ENCODE measurements around the gene KIF3B.
"Not testable (repeated sequence)": the region's sequence is repeated elsewhere in the genome, so short reads cannot be mapped to it uniquely, and the experiment has no call there.

DNA sequence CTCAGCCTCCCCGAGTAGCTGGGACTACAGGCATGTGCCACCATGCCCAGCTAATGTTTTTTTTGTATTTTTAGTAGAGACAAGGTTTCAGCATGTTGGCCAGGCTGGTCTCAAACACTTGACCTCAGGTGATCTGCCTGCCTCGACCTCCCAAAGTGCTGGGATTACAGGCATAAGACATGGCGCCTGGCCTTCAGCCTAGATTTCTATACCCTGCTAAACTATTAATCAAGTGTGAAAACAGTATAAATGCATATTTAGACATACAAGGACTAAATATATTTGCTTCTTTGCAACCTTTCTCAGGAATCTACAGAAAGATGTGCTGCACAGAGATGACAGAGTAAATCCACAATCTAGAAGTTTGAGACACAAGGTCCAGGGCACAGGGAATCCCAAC, 2.3 kb upstream of the KIF3B start:
- TF ChIP-seq, protein P1, sequence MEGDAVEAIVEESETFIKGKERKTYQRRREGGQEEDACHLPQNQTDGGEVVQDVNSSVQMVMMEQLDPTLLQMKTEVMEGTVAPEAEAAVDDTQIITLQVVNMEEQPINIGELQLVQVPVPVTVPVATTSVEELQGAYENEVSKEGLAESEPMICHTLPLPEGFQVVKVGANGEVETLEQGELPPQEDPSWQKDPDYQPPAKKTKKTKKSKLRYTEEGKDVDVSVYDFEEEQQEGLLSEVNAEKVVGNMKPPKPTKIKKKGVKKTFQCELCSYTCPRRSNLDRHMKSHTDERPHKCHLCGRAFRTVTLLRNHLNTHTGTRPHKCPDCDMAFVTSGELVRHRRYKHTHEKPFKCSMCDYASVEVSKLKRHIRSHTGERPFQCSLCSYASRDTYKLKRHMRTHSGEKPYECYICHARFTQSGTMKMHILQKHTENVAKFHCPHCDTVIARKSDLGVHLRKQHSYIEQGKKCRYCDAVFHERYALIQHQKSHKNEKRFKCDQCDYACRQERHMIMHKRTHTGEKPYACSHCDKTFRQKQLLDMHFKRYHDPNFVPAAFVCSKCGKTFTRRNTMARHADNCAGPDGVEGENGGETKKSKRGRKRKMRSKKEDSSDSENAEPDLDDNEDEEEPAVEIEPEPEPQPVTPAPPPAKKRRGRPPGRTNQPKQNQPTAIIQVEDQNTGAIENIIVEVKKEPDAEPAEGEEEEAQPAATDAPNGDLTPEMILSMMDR (IDR thresholded peaks at IDR 0.05): not testable (repeated sequence)
- not testable (repeated sequence) for TF ChIP-seq POLR2A (IDR thresholded peaks at IDR 0.05)
